Stimulated activated effector memory CD8-positive, alpha-beta T cell treated with anti-CD3 and anti-CD28 coated beads, Interleukin-12 subunit alpha, Interleukin-12 subunit beta, amount 100 ng/mL, for 72 hours (primary cell): ENCODE data around the gene WDR88.
"Not testable (repeated sequence)": the region's sequence is repeated elsewhere in the genome, so short reads cannot be mapped to it uniquely, and the experiment has no call there.

Experiments
- ATAC-seq: fragments of 150-1000 bp; cut with Tn5 transposase; 2 replicates; pipeline ENCODE4 v1.10.0; 2021
- DNase-seq, 2 donors: peaks; one replicate each; pipeline ENCODE4 v3.0.0; 2021 to 2022; ENCODE audit warnings: low spot score in 2 of 2
- H3K27ac Mint-ChIP-seq: one replicate; pipeline ENCODE4 v1.8.0; 2022; ENCODE audit warnings: mild to moderate bottlenecking, mixed read lengths
- H3K36me3 Mint-ChIP-seq: one replicate; pipeline ENCODE4 v1.8.0; 2022; ENCODE audit warnings: mild to moderate bottlenecking, mixed read lengths
- H3K4me1 Mint-ChIP-seq: one replicate; pipeline ENCODE4 v1.8.0; 2022; ENCODE audit warnings: mixed read lengths
- H3K4me3 Mint-ChIP-seq: one replicate; pipeline ENCODE4 v1.8.0; 2022; ENCODE audit warnings: mild to moderate bottlenecking, mixed read lengths
- H3K9me3 Mint-ChIP-seq: one replicate; pipeline ENCODE4 v1.8.0; 2022; ENCODE audit warnings: mixed read lengths

WDR88 gene

GRCh38 chr19:33216198-33216830, 84.4 kb downstream of the WDR88 start:
- Mint-ChIP-seq H3K4me3 (no peak overlapping the region), H3K9me3 (no peaks in the 10 kb centered on the region), H3K36me3 (no peaks in the 10 kb centered on the region), H3K27ac (no peak overlapping the region), H3K4me1 (no peaks in the 10 kb centered on the region)
- no peak for ATAC-seq
- no peak for DNase-seq

- Mint-ChIP-seq H3K36me3 (no peaks in the 10 kb centered on the region), H3K9me3 (no peaks in the 10 kb centered on the region), H3K27ac (no peak overlapping the region), H3K4me3 (no peak overlapping the region), H3K4me1 (no peaks in the 10 kb centered on the region)
- DNase-seq (no peak), ATAC-seq (no peak)
These were observed 86.0 kb downstream of the WDR88 start for GRCh38 chr19:33217881-33218280.

DNA sequence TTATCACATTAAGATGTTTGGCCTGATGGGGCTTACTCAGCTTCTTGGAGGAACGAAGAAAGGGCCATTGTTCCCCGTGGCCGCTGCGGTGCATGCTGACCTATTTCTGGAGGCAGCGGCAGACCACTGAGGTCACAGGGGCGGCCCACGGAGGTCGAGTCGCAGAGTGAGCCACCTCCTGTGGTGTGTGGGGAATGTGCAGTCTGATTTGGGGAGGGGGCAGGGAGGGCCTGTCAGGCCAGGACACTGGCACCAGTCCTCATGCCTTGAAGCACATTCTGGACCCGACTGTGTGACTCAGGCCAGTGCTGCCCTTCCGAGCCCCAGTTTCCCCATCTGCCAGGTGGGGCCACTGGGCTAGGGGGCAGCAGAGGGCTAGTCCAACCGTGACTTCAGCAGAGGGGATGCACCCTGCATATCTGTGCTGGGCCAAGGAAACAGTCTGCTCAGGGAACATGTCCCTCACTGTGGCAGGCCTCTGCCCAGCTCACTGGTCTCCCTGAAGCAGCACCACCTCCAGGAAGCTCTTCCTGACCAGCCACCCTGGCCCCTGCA, 87.4 kb downstream of the WDR88 start:
- H3K4me1 Mint-ChIP-seq = no peaks in the 10 kb centered on the region
- H3K27ac Mint-ChIP-seq = no peak overlapping the region
- H3K4me3 Mint-ChIP-seq = no peak overlapping the region
- no peaks in the 10 kb centered on the region for H3K9me3 Mint-ChIP-seq
- no peak for DNase-seq
- ATAC-seq = peak; percentile 39
- H3K36me3 Mint-ChIP-seq = no peaks in the 10 kb centered on the region

DNA sequence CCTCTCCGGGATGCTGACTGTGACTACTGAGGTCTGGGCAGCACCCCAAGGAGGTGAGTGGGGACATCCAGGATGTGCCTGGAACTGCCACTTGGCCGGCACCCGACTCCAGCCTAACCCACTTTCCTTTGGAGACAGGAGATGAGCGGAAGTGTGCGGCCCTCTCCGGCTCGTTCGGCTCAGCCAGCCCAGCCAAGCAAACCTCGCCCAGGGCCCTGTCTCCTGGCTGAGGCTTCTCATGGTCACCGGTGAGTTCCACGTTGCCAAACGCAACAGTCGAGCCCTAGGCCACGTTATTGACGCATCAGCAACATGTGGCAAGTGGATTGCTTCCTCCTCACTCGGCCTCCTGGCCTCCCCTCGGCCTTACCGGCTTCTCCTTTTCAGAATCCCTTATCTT, 88.2 kb downstream of the WDR88 start:
- Mint-ChIP-seq H3K4me3 (no peak overlapping the region), H3K36me3 (no peaks in the 10 kb centered on the region), H3K9me3 (no peaks in the 10 kb centered on the region), H3K27ac (no peak overlapping the region), H3K4me1 (no peaks in the 10 kb centered on the region)
- DNase-seq (no peak), ATAC-seq (no peak)

DNA sequence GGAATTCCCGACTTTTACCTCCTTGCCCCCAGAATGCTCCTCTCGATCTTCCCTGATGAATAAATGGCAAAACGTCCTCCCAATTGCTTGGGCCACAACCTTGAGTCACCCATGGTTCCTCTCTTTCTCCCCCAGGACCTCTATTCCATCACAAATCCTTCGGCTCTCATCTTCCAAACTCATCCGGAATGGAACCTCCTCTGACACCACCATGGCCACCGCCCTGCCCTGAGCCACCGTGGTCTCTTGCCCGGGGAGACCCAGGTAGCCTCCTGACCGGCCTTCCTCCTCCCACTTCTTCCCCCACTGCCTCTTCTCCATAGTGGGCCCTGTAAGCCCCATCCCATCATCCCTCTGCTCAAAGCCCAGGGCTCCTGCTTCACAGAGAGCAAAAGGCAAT, 88.8 kb downstream of the WDR88 start:
- Mint-ChIP-seq H3K9me3 (no peaks in the 10 kb centered on the region), H3K4me1 (no peaks in the 10 kb centered on the region), H3K36me3 (no peaks in the 10 kb centered on the region), H3K27ac (no peak overlapping the region), H3K4me3 (no peak overlapping the region)
- ATAC-seq (no peak), DNase-seq (no peak)

- Mint-ChIP-seq H3K4me3 (no peak overlapping the region), H3K4me1 (peaks cover 8% of the 10 kb centered on the region), H3K27ac (no peak overlapping the region), H3K9me3 (no peaks in the 10 kb centered on the region), H3K36me3 (no peaks in the 10 kb centered on the region)
- no peak for ATAC-seq
- no peak for DNase-seq
These were observed 89.7 kb downstream of the WDR88 start for GRCh38 chr19:33221638-33222037.

DNA sequence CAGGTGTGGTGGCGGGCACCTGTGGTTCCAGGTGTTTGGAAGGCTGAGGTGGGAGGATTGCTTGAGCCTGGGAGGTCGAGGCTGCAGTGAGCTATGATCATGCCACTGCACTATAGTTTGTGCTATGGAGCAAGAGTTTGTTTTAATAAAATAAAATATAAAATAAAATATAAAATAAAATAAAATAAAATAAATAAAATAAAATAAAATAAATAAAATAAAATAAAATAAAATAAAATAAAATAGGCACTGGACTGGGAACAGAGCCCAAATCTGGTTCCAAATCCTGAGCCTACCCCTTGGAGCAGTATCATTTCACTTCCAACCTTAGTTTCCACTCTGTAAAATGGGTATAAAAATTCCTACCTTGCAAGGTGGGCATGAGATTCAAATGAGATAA, 90.3 kb downstream of the WDR88 start:
- H3K27ac Mint-ChIP-seq, H3K36me3 Mint-ChIP-seq, H3K4me3 Mint-ChIP-seq, DNase-seq, H3K4me1 Mint-ChIP-seq, H3K9me3 Mint-ChIP-seq, ATAC-seq: not testable (repeated sequence)

- Mint-ChIP-seq H3K9me3 (peaks cover 12% of the 10 kb centered on the region), H3K27ac (no peak overlapping the region), H3K36me3 (no peaks in the 10 kb centered on the region)
These were observed 93.0 kb downstream of the WDR88 start for GRCh38 chr19:33224694-33225457.

More at GRCh38 chr19:33224694-33225457, 93.0 kb downstream of the WDR88 start:
- DNase-seq (no peak), ATAC-seq (no peak)
- no peak overlapping the region for H3K4me3 Mint-ChIP-seq
- H3K4me1 Mint-ChIP-seq = peaks cover 8% of the 10 kb centered on the region
